ENCODE data around the gene PLA2G2D.

PLA2G2D gene

GRCh38 chr1:20100632-20101355 lies 18.5 kb downstream of the PLA2G2D start:
- no peak overlapping the region for H3K27ac ChIP-seq (ENCODE audit: low read length)
- H3K4me3 ChIP-seq (ENCODE audit: low read length in 2 of 2), result no peak overlapping the region
- no peaks in the 10 kb centered on the region for H3K4me1 ChIP-seq (ENCODE audit: control insufficient read depth, insufficient read depth, low read length)
- peak overlapping the region in 1 of 2 donors; percentile 5 for H3K9ac ChIP-seq (ENCODE audit: low read length in 2 of 2)
- H3K9me3 ChIP-seq (ENCODE audit: control insufficient read depth in 2 of 2, low read length in 2 of 2), result peaks cover 0 to 7% of the 10 kb centered on the region in 2 donors
- H3K36me3 ChIP-seq (ENCODE audit: control insufficient read depth in 2 of 2, insufficient read depth in 2 of 2, low read length in 2 of 2), result no peaks in the 10 kb centered on the region
- H3K27me3 ChIP-seq (ENCODE audit: control insufficient read depth in 1 of 2, insufficient read depth in 2 of 2, low read length in 2 of 2), result peaks cover 0 to 3% of the 10 kb centered on the region in 2 donors

- peaks cover 0 to 3% of the 10 kb centered on the region in 2 donors for H3K27me3 ChIP-seq (ENCODE audit: control insufficient read depth in 1 of 2, insufficient read depth in 2 of 2, low read length in 2 of 2)
- no peaks in the 10 kb centered on the region for H3K4me1 ChIP-seq (ENCODE audit: control insufficient read depth, insufficient read depth, low read length)
- H3K9ac ChIP-seq (ENCODE audit: low read length in 2 of 2), result no peak overlapping the region
- peaks cover 0 to 7% of the 10 kb centered on the region in 2 donors for H3K9me3 ChIP-seq (ENCODE audit: control insufficient read depth in 2 of 2, low read length in 2 of 2)
- no peak overlapping the region for H3K4me3 ChIP-seq (ENCODE audit: low read length in 2 of 2)
- H3K36me3 ChIP-seq (ENCODE audit: control insufficient read depth in 2 of 2, insufficient read depth in 2 of 2, low read length in 2 of 2), result no peaks in the 10 kb centered on the region
- H3K27ac ChIP-seq (ENCODE audit: low read length), result no peak overlapping the region
Observed at GRCh38 chr1:20099533-20099932, 19.8 kb downstream of the PLA2G2D start.

- Histone ChIP-seq H3K4me3 (ENCODE audit: low read length in 2 of 2) (no peak overlapping the region), H3K27me3 (ENCODE audit: control insufficient read depth in 1 of 2, insufficient read depth in 2 of 2, low read length in 2 of 2) (peaks cover 0 to 3% of the 10 kb centered on the region in 2 donors), H3K9me3 (ENCODE audit: control insufficient read depth in 2 of 2, low read length in 2 of 2) (peaks cover 0 to 7% of the 10 kb centered on the region in 2 donors), H3K36me3 (ENCODE audit: control insufficient read depth in 2 of 2, insufficient read depth in 2 of 2, low read length in 2 of 2) (no peaks in the 10 kb centered on the region), H3K9ac (ENCODE audit: low read length in 2 of 2) (no peak overlapping the region), H3K27ac (ENCODE audit: low read length) (no peak overlapping the region), H3K4me1 (ENCODE audit: control insufficient read depth, insufficient read depth, low read length) (peaks cover 8% of the 10 kb centered on the region)
Observed at GRCh38 chr1:20096840-20097447, 22.4 kb downstream of the PLA2G2D start.

DNA sequence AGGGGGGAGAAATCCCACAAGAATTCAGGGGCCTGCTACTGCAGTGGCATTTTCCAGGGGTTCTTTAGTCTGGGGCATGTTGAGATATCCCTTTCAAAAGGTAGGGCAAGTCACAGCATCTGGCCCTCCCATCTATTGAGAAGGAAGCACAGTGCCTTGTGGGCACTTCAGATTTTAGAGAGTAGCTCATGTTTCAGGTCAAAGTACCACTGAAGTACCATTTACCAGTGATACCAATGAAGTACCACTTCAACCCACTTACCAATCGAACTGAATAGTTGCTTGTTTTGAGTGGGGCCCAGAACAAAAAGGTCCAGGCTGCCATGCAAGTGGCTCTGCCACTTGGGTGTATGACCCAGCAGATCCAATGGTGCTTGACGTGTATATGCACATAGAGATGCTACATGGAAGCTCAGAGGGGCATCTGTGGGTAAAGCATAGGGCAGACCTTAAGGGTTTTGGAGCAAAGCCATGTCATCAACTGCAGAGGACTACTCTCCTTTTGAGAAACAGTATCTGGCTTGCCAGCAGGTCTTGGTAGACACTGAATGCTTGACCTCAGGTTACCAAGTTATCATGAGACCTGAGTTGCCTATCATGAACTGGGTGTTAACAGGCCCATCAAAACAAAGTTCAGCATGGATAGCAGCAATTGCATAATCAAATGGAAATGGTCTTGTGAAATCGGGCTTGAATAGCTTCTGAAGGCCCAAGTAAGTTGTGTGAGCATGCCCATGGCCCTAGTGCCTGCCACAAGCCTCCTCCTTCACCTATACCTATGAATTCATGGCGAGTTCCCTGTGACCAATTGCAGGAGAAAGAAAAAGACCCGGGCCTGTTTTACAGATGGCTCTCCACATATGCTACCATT lies 23.5 kb downstream of the PLA2G2D start:
- H3K36me3 ChIP-seq (ENCODE audit: control insufficient read depth in 2 of 2, insufficient read depth in 2 of 2, low read length in 2 of 2), result no peaks in the 10 kb centered on the region
- no peak overlapping the region for H3K9ac ChIP-seq (ENCODE audit: low read length in 2 of 2)
- no peak overlapping the region for H3K4me3 ChIP-seq (ENCODE audit: low read length in 2 of 2)
- no peak overlapping the region for H3K27ac ChIP-seq (ENCODE audit: low read length)
- H3K27me3 ChIP-seq (ENCODE audit: control insufficient read depth in 1 of 2, insufficient read depth in 2 of 2, low read length in 2 of 2), result no peaks in the 10 kb centered on the region
- H3K9me3 ChIP-seq (ENCODE audit: control insufficient read depth in 2 of 2, low read length in 2 of 2), result peaks cover 0 to 7% of the 10 kb centered on the region in 2 donors
- peaks cover 8% of the 10 kb centered on the region for H3K4me1 ChIP-seq (ENCODE audit: control insufficient read depth, insufficient read depth, low read length)

DNA sequence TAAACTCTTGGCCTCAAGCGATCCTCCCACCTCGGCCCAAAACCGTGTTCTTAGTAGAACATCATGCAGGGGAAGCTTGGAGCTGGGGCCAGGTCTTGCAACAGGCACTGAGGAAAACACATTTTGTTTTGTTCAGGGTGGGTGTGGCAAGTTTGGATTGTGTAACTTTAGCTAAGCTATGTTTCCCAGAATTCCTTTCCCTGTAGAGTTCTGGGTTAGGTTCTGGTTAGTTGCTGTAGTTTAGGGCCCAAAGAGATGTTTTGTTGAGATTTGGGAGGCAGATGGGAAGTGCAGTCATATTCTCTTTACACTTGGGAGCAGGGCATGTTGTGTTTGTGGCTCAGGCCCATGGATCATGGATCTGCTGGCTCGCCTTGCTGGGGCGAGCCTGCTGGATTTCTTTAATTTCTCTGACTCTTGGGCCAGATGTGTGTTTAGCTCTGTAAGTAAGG lies 25.4 kb downstream of the PLA2G2D start:
- H3K9me3 ChIP-seq (ENCODE audit: control insufficient read depth in 2 of 2, low read length in 2 of 2), result peaks cover 0 to 7% of the 10 kb centered on the region in 2 donors
- H3K4me1 ChIP-seq (ENCODE audit: control insufficient read depth, insufficient read depth, low read length), result peaks cover 8% of the 10 kb centered on the region
- H3K36me3 ChIP-seq (ENCODE audit: control insufficient read depth in 2 of 2, insufficient read depth in 2 of 2, low read length in 2 of 2), result no peaks in the 10 kb centered on the region
- no peaks in the 10 kb centered on the region for H3K27me3 ChIP-seq (ENCODE audit: control insufficient read depth in 1 of 2, insufficient read depth in 2 of 2, low read length in 2 of 2)
- H3K27ac ChIP-seq (ENCODE audit: low read length), result no peak overlapping the region
- no peak overlapping the region for H3K9ac ChIP-seq (ENCODE audit: low read length in 2 of 2)
- no peak overlapping the region for H3K4me3 ChIP-seq (ENCODE audit: low read length in 2 of 2)

GRCh38 chr1:20093303-20093702 lies 26.0 kb downstream of the PLA2G2D start:
- no peak overlapping the region for H3K9ac ChIP-seq (ENCODE audit: low read length in 2 of 2)
- no peak overlapping the region for H3K4me3 ChIP-seq (ENCODE audit: low read length in 2 of 2)
- H3K36me3 ChIP-seq (ENCODE audit: control insufficient read depth in 2 of 2, insufficient read depth in 2 of 2, low read length in 2 of 2), result no peaks in the 10 kb centered on the region
- H3K9me3 ChIP-seq (ENCODE audit: control insufficient read depth in 2 of 2, low read length in 2 of 2), result peaks cover 0 to 7% of the 10 kb centered on the region in 2 donors
- no peak overlapping the region for H3K27ac ChIP-seq (ENCODE audit: low read length)
- no peaks in the 10 kb centered on the region for H3K27me3 ChIP-seq (ENCODE audit: control insufficient read depth in 1 of 2, insufficient read depth in 2 of 2, low read length in 2 of 2)
- H3K4me1 ChIP-seq (ENCODE audit: control insufficient read depth, insufficient read depth, low read length), result peaks cover 8% of the 10 kb centered on the region

- Histone ChIP-seq H3K27ac (ENCODE audit: low read length) (no peak overlapping the region), H3K4me3 (ENCODE audit: low read length in 2 of 2) (no peak overlapping the region), H3K9me3 (ENCODE audit: control insufficient read depth in 2 of 2, low read length in 2 of 2) (no peaks in the 10 kb centered on the region), H3K4me1 (ENCODE audit: control insufficient read depth, insufficient read depth, low read length) (peaks cover 8% of the 10 kb centered on the region), H3K27me3 (ENCODE audit: control insufficient read depth in 1 of 2, insufficient read depth in 2 of 2, low read length in 2 of 2) (no peaks in the 10 kb centered on the region), H3K9ac (ENCODE audit: low read length in 2 of 2) (no peak overlapping the region), H3K36me3 (ENCODE audit: control insufficient read depth in 2 of 2, insufficient read depth in 2 of 2, low read length in 2 of 2) (no peaks in the 10 kb centered on the region)
Observed at GRCh38 chr1:20090641-20091040, 28.7 kb downstream of the PLA2G2D start.

DNA sequence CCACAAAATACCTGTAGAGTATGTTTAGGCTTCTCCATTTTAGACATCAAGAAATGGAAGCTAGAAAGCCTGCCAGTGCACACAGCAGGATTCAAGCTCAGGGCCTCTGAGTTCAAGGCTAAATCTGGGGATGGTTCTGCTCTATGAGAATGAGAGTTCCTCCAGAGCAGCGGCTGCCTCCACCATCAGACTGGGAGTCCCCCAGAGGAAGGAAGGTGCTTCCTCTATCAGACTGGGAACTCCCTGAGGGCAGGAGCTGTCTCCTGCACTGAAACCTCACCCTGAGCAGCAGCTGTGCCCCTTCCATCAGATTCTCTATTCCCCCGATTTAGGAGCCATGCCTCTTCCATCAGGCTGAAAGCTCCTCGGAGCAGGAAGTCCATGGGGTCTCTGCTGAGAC lies 29.2 kb downstream of the PLA2G2D start:
- Histone ChIP-seq H3K36me3 (ENCODE audit: control insufficient read depth in 2 of 2, insufficient read depth in 2 of 2, low read length in 2 of 2) (no peaks in the 10 kb centered on the region), H3K27me3 (ENCODE audit: control insufficient read depth in 1 of 2, insufficient read depth in 2 of 2, low read length in 2 of 2) (no peaks in the 10 kb centered on the region), H3K9ac (ENCODE audit: low read length in 2 of 2) (no peak overlapping the region)

DNA sequence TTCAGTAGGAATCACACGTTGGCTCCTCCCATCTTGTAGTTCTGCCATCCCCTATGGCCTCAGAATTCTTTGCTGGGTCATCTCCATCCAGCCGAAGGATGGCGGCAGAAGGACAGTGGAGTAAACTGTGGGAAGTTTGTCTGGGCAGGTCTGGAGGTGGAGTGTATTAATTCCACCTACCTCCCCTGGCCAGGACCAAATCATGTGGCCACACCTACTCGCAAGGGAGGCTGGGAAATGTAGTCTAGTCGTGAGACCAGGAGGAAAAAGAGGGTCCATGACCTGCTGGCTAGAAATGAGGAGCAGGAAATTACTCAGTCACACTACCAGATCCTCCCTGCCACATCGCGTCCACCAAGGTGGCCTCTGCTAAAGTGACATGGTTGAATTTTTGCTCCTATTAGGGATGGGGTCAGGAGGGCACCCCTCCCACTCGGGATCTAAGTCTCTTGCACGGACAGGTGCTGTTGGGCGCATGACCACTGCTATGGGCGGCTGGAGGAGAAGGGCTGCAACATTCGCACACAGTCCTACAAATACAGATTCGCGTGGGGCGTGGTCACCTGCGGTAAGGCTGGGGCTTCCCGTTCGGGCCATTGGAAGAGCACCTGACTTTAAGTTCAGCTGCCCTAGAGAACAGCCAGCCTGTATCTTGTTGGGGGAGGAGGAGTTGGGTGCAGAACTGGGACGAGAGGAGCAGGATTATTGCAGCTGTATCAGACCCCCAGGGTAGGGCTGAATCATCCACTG lies 29.8 kb downstream of the PLA2G2D start:
- H3K27ac ChIP-seq (ENCODE audit: low read length), result no peak overlapping the region
- H3K9me3 ChIP-seq (ENCODE audit: control insufficient read depth in 2 of 2, low read length in 2 of 2), result no peaks in the 10 kb centered on the region
- no peaks in the 10 kb centered on the region for H3K27me3 ChIP-seq (ENCODE audit: control insufficient read depth in 1 of 2, insufficient read depth in 2 of 2, low read length in 2 of 2)
- H3K4me3 ChIP-seq (ENCODE audit: low read length in 2 of 2), result no peak overlapping the region
- H3K4me1 ChIP-seq (ENCODE audit: control insufficient read depth, insufficient read depth, low read length), result peaks cover 8% of the 10 kb centered on the region
- H3K36me3 ChIP-seq (ENCODE audit: control insufficient read depth in 2 of 2, insufficient read depth in 2 of 2, low read length in 2 of 2), result no peaks in the 10 kb centered on the region
- no peak overlapping the region for H3K9ac ChIP-seq (ENCODE audit: low read length in 2 of 2)

More for the DNA sequence above, 29.2 kb downstream of the PLA2G2D start:
- Histone ChIP-seq H3K4me3 (ENCODE audit: low read length in 2 of 2) (no peak overlapping the region), H3K27ac (ENCODE audit: low read length) (no peak overlapping the region), H3K4me1 (ENCODE audit: control insufficient read depth, insufficient read depth, low read length) (peaks cover 8% of the 10 kb centered on the region), H3K9me3 (ENCODE audit: control insufficient read depth in 2 of 2, low read length in 2 of 2) (no peaks in the 10 kb centered on the region)

DNA sequence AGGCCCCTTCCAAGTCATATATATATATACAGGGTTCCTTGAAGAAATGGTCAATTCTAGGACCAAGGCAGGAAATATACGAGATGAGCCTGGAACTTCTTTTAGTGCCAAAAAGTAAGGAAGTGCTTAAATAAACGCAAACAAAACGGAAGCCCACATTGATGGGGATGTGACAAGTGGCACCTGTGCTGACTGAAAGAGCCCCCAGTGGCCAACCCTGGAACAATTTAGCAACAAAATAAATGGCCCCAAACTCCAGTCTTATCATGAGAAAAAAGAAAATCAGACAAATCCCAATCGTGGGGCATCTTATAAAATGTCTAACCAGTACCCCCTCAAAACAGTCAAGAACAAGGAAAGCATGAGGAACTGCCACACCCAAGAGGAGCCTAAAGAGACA lies 31.7 kb downstream of the PLA2G2D start:
- peaks cover 4% of the 10 kb centered on the region for H3K4me1 ChIP-seq (ENCODE audit: control insufficient read depth, insufficient read depth, low read length)

More for the DNA sequence above, 31.7 kb downstream of the PLA2G2D start:
- H3K9me3 ChIP-seq (ENCODE audit: control insufficient read depth in 2 of 2, low read length in 2 of 2), result no peaks in the 10 kb centered on the region
- H3K9ac ChIP-seq (ENCODE audit: low read length in 2 of 2), result no peak overlapping the region
- no peaks in the 10 kb centered on the region for H3K36me3 ChIP-seq (ENCODE audit: control insufficient read depth in 2 of 2, insufficient read depth in 2 of 2, low read length in 2 of 2)
- H3K27ac ChIP-seq (ENCODE audit: low read length), result no peak overlapping the region
- H3K4me3 ChIP-seq (ENCODE audit: low read length in 2 of 2), result no peak overlapping the region
- no peaks in the 10 kb centered on the region for H3K27me3 ChIP-seq (ENCODE audit: control insufficient read depth in 1 of 2, insufficient read depth in 2 of 2, low read length in 2 of 2)

Measured in stomach smooth muscle (tissue), 2 donors.